T-helper 1 cell treated with Interleukin-12 subunit alpha and Interleukin-12 subunit beta and Interleukin-4 antibody, amounts not matched to agents 30 μg/mL and 1 μg/mL, for 36 hours (primary cell): ENCODE results near the gene PLXNA4.

ENCODE experiments used
- H3K27ac Mint-ChIP-seq: one replicate; pipeline ENCODE4 v1.8.0; 2021; ENCODE audit warnings: mild to moderate bottlenecking, mixed read lengths
- H3K27me3 Mint-ChIP-seq: one replicate; pipeline ENCODE4 v1.8.0; 2021; ENCODE audit warnings: low read depth, mixed read lengths
- H3K36me3 Mint-ChIP-seq: one replicate; pipeline ENCODE4 v1.8.0; 2021; ENCODE audit warnings: low read depth, mixed read lengths
- H3K4me1 Mint-ChIP-seq: one replicate; pipeline ENCODE4 v1.8.0; 2021; ENCODE audit warnings: low read depth, mixed read lengths
- H3K4me3 Mint-ChIP-seq: one replicate; pipeline ENCODE4 v1.8.0; 2021; ENCODE audit warnings: mild to moderate bottlenecking, moderate library complexity, mixed read lengths
- H3K9me3 Mint-ChIP-seq: one replicate; pipeline ENCODE4 v1.8.0; 2021; ENCODE audit warnings: mixed read lengths

The PLXNA4 gene

DNA sequence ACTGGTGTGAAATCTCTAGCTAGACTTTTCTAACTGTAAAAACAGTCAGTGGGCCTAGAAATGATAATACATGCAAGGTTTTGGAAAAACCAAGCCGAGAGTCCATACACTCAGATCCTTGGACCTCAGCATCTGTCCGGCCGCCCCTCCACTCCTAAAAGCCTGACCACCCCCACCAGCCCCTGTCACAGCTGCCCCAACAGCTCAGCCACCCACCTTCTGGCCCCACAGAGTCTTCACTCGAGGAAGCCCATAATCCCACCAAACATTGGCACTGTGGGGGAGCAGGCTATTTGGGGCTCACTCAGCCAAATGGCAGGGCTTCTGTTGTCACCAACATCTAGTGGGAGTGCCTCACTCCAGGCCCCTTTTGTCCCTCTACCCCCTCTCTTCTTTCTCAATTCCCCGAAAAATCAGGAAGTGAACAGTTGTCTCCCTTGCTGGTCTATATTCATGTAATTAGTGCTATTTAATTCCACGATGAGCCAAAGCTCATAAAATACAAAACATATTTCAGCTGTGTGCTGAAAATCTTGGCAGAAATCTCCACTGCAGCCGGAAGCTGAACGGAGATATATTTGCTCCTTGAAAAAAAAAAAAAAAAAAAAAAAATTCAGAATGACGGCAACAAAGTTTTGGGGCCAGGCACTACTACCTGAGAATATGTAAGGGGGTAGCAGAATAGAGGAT lies 55.5 kb downstream of the PLXNA4 start:
- Mint-ChIP-seq H3K4me3 (no peak overlapping the region), H3K4me1 (peaks cover 3% of the 10 kb centered on the region), H3K27me3 (peaks cover 4% of the 10 kb centered on the region), H3K9me3 (no peaks in the 10 kb centered on the region), H3K27ac (no peak overlapping the region), H3K36me3 (no peaks in the 10 kb centered on the region)

DNA sequence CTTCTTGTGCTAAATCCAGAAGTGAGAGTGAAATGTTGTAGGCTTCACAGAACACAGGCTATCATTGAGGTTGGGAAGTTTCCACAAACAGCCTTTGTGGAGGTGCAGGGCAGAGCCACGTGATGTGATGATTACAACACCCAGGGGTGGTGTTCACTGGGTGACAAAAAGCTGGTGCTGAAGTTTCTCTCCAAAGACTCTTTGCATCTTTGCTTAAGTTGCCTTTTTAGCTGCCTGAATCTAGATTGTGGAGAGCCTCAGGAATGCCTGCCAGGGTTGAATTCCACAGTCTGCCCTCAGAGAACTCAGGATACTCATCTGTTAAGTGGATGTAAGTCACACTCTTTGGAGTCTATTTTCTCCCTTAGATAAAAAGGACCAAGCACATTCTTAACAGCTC lies 56.3 kb downstream of the PLXNA4 start:
- H3K27me3 Mint-ChIP-seq = peaks cover 4% of the 10 kb centered on the region
- H3K36me3 Mint-ChIP-seq = no peaks in the 10 kb centered on the region
- no peak overlapping the region for H3K27ac Mint-ChIP-seq
- peaks cover 3% of the 10 kb centered on the region for H3K4me1 Mint-ChIP-seq
- H3K4me3 Mint-ChIP-seq = no peak overlapping the region
- H3K9me3 Mint-ChIP-seq = no peaks in the 10 kb centered on the region

DNA sequence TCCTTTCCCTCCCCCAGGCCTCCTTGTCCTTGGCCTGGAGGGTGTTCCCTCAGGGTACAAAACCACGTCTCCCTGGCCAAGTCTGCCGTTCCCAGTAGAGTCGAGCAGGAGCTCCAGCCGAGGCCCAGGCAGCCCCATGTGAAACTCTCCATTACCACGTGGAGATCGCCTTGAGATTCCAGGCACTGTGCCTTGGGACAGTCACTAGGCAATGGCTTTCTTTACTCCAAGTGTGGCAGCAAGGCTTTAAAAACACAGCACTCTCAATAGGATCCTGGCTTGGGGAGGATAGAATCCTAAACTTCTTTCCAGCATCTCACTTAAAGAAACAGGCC lies 57.5 kb downstream of the PLXNA4 start:
- Mint-ChIP-seq H3K27me3 (peaks cover 4% of the 10 kb centered on the region), H3K27ac (no peak overlapping the region), H3K4me3 (no peak overlapping the region), H3K4me1 (peaks cover 3% of the 10 kb centered on the region), H3K9me3 (no peaks in the 10 kb centered on the region), H3K36me3 (no peaks in the 10 kb centered on the region)

DNA sequence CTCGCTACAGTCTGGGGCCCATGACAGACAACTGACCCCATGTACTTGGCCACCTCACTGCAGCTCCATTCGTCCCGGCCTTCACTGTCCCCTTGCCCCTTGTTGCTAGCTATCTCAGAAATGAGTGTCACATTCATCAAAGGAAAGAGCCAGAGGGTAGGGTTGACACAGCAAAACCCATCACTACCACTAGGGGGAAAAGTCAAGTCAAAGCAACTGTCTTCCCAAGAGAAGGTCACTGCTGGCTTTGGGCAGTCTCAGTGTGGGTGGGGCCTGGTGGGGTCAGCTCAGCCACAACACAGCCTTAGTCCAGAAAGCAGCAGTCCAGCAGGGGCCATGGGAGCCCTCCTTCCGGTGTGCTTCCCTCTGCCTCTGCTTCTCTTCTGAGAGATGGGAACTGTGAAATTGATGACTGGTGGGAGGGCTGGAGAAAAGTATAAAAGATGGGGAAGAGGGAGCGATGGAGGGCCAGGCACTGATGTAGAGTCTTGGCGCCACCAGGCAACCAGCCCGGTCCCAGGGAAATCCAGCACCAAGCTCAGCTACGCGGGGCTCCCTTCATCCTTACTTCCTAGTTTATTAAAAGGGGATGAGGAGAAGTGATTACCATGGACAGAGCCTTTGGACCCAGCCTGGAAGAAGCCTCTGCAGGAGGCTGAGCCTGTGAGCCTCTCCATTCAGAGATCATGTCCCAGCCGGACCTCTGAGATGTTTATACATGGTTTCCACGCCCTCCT lies 58.0 kb downstream of the PLXNA4 start:
- H3K4me3 Mint-ChIP-seq = no peak overlapping the region
- H3K4me1 Mint-ChIP-seq = peaks cover 3% of the 10 kb centered on the region

DNA sequence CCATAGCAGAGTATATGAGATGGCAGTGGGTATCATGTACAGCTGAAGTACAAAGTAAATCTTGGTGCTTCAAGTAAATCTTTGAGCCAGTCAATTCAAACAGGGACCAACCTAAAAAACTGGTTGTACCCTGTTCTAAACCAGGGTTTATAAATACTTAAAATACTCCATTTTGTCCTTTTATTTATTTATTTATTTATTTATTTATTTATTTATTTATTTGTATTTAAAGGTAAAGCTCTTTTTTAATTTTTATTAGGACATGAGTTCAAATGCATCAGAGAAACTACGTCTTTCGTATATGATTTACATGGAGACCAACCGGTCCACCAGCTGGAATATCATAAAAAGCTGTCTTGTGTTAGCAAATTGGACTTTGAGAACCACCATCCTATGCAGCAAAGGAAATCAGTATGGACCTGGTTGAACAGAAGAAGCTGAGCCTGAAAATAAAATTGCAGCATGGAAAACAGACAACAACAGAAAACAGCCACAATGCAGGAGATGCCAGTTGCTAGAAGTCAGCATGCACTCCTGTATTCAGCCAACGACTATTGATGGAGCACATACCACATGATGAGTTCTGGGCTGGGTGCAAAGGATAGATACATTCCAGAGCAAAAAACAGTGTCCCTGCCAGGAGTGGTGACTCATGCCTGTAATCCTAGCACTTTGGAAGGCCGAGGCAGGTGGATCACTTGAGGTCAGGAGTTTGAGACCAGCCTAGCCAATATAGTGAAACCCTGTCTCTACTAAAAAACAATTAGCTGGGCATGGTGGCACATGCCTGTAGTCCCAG lies 60.0 kb downstream of the PLXNA4 start:
- Mint-ChIP-seq H3K4me3 (no peak overlapping the region), H3K27ac (no peak overlapping the region), H3K4me1 (peaks cover 9% of the 10 kb centered on the region), H3K9me3 (no peaks in the 10 kb centered on the region), H3K27me3 (peaks cover 5% of the 10 kb centered on the region), H3K36me3 (no peaks in the 10 kb centered on the region)

More for the DNA sequence above, 58.0 kb downstream of the PLXNA4 start:
- Mint-ChIP-seq H3K36me3 (no peaks in the 10 kb centered on the region), H3K27me3 (peaks cover 4% of the 10 kb centered on the region), H3K27ac (no peak overlapping the region), H3K9me3 (no peaks in the 10 kb centered on the region)

DNA sequence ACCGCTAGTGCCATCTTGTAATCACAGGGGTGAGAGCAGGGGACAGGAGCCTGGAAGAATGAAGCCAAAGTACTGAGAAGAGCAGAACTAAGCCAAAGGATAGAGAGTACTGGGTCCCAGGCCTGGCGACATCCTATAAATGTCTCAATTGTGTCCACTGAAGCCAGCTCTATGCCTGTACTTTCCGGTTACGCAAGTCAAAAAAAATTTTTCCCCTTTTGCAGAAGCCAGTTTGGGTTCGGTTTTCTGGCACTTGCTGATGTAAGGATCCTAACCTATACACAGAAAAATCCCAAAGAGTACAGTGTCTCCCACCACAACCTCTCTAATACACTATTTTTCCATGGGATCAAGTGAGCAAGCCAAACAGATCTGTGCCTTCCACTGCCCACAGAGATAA lies 61.1 kb downstream of the PLXNA4 start:
- Mint-ChIP-seq H3K27ac (no peak overlapping the region), H3K27me3 (peaks cover 15% of the 10 kb centered on the region), H3K4me3 (no peak overlapping the region), H3K36me3 (no peaks in the 10 kb centered on the region), H3K4me1 (peaks cover 9% of the 10 kb centered on the region), H3K9me3 (no peaks in the 10 kb centered on the region)

DNA sequence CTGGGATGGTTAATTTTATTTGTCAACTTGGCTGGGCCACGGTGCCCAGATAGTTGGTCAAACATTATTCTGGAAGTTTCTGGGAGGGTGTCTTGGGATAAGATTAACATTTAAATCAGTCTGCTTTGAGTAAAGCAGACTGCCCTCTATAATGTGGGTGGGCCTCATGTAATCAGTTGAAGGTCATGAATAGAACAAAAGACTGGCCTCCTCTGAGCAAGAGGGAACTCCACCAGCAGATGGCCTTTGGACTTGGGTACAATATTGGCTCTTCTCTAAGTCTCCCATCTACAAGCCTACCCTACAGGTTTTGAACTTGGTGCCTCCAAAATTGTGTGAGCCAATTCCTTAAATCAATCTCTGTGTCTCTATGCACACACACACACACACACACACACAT lies 61.8 kb downstream of the PLXNA4 start:
- Mint-ChIP-seq H3K4me3 (no peak overlapping the region), H3K27me3 (peaks cover 17% of the 10 kb centered on the region), H3K4me1 (peaks cover 11% of the 10 kb centered on the region), H3K9me3 (no peaks in the 10 kb centered on the region), H3K36me3 (no peaks in the 10 kb centered on the region), H3K27ac (no peak overlapping the region)

DNA sequence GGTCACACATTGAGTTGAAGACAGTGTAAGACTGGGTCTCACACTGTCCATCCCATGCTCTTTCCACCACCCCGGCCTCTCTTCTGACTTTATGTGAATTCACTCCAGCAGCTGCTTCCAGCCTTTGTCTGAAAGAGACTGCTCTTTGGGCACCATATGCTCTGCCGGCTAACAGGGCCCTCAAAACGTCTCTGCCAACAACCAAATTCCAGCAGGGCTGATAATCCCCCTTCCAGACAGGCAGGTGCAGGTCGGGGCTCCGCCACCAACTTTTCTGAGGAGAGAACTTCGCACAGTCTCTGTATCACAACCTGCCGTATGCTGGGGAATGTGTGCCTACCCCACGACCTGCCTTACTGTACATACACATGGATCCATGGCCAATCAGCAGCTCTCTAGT lies 64.3 kb downstream of the PLXNA4 start:
- peaks cover 2% of the 10 kb centered on the region for H3K36me3 Mint-ChIP-seq
- H3K27ac Mint-ChIP-seq = no peak overlapping the region
- H3K27me3 Mint-ChIP-seq = peaks cover 21% of the 10 kb centered on the region
- H3K4me1 Mint-ChIP-seq = peaks cover 8% of the 10 kb centered on the region
- H3K9me3 Mint-ChIP-seq = no peaks in the 10 kb centered on the region
- H3K4me3 Mint-ChIP-seq = no peak overlapping the region

DNA sequence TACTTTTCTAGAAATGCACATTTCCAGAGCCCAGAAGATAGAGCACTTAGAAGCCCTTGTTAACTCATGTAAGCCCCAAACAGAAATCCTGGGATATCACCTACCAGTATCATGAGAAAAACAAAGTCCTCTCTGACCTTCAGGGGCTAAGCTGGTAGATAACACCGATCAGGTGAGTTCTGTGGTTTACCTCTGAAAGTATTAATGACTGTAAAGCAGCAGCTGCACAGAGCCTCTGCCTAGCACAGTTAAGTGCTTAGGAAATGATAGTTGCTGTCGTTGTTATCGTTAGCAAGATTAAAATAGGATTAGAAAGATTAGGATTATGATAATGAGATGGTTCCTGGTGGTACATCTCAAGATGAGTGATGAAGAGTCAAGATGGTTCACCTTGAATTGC lies 64.9 kb downstream of the PLXNA4 start:
- peaks cover 5% of the 10 kb centered on the region for H3K36me3 Mint-ChIP-seq
- H3K4me1 Mint-ChIP-seq = peaks cover 8% of the 10 kb centered on the region
- no peaks in the 10 kb centered on the region for H3K9me3 Mint-ChIP-seq
- peaks cover 27% of the 10 kb centered on the region for H3K27me3 Mint-ChIP-seq
- no peak overlapping the region for H3K27ac Mint-ChIP-seq
- H3K4me3 Mint-ChIP-seq = no peak overlapping the region

DNA sequence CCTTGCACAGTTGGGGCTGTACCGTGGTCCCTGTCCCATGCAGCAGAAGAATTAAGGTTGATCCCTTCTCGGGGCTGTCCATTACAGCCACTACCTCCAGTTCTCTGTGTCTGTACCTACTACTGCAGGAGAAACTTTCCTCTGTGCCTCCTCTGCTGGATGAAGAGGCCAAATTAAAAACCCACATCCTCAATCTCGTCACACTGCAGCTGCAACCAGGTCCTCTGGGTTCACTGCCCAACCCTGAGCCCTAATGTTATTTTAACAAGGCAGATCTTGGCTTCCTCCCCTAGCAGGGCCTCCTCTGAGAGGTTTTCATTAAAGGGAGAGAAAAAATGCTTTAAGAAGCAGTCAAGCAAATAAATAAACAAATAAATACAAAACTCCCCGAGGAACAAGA lies 66.6 kb downstream of the PLXNA4 start:
- Mint-ChIP-seq H3K36me3 (peaks cover 8% of the 10 kb centered on the region), H3K4me1 (peaks cover 8% of the 10 kb centered on the region), H3K9me3 (no peaks in the 10 kb centered on the region), H3K4me3 (no peak overlapping the region), H3K27ac (no peak overlapping the region), H3K27me3 (peaks cover 32% of the 10 kb centered on the region)

DNA sequence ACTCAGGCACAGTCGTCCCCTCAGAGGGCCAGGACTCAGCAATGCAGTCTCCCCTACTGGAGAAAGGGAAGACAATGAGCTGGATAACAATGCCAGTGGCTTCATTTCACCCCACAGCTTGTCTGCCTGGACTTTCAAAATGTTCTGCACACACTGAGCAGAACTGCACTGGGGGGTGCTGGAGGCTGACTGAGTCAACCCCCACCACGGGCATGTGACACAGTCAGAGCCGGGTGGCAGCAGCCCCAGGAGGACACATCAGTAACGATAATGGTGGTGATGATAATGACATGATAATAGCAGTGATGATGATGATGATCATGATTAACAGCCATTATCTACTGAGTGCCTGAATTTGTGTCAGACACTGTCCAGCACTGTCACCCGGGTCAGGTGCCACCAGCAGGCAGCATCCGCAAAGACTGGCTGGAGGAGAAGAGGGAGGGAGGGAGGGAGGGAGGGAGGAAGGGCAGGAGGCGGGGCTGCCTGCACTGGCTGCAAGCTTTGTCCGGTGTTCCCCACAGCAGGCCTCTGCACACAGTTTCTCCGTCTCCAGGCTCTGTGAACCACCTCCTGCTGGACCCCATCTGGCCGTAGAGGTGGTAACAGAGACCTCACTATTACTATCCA lies 67.4 kb downstream of the PLXNA4 start:
- Mint-ChIP-seq H3K4me3 (no peak overlapping the region), H3K27ac (no peak overlapping the region), H3K9me3 (no peaks in the 10 kb centered on the region), H3K27me3 (peaks cover 32% of the 10 kb centered on the region), H3K36me3 (peaks cover 8% of the 10 kb centered on the region), H3K4me1 (peaks cover 8% of the 10 kb centered on the region)

DNA sequence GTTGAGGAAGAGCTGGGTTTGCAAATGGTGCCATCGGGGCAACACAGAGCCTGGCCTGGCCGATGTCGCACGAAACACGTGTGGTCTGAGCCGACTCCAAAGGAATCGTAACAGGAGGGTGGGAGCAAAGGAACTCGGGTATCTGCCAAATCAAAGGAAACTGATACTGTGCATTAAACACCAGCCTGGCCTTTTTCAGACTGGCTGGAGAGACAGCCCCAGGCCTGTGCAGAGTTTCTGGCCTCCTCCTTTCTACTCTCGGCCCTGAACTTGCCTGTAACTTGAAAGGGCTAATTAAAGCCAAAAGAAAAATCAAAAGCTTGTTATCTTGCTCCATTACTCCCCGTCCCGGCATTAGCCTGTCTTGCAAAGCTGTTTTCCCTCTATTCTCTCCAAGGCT lies 71.4 kb downstream of the PLXNA4 start:
- Mint-ChIP-seq H3K4me1 (no peaks in the 10 kb centered on the region), H3K36me3 (peaks cover 8% of the 10 kb centered on the region), H3K27me3 (peaks cover 18% of the 10 kb centered on the region), H3K9me3 (no peaks in the 10 kb centered on the region), H3K4me3 (no peak overlapping the region), H3K27ac (no peak overlapping the region)

DNA sequence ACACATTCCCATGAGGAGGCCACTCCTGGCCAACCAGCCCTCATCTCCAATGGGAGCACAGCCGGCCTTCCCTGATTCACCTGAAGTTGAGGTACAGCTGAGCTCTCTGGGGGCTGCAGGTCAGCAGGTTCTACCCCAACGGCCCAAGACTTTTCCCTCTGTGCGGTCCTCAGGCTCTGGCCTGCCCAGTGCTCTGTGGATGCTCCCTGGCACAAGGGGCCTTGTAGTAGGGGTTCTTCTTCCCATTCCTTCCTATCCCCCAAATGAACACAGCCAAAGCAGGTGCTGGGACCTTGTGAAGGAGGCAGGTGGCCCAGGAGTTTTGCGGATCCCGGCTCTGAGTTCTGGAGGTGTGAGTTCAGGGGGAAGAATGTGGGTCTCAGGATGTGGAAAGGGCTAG lies 72.2 kb downstream of the PLXNA4 start:
- Mint-ChIP-seq H3K4me3 (no peak overlapping the region), H3K9me3 (no peaks in the 10 kb centered on the region), H3K36me3 (peaks cover 8% of the 10 kb centered on the region), H3K4me1 (no peaks in the 10 kb centered on the region), H3K27me3 (peaks cover 25% of the 10 kb centered on the region), H3K27ac (no peak overlapping the region)

DNA sequence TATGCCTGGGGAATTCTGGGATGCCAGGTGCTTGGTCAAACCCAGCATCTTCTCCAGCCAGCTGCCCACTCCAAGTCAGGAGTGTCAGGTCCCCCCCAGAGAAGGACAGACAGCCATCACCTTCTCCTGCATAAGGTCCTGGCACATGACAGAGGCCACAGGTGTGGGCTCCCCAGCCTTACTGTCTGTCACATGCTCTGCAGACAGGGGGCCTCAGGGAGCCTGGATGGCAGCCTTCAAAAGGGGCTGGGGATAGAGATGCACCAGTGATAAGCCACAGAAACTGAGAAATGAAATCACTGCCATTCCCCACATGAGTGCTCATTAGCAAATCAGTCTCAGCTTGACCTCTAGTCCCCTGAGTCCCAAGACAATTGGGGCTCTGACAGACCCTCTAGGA lies 72.9 kb downstream of the PLXNA4 start:
- H3K27ac Mint-ChIP-seq = no peak overlapping the region
- H3K36me3 Mint-ChIP-seq = peaks cover 8% of the 10 kb centered on the region
- H3K9me3 Mint-ChIP-seq = no peaks in the 10 kb centered on the region

More for the DNA sequence above, 72.9 kb downstream of the PLXNA4 start:
- Mint-ChIP-seq H3K27me3 (peaks cover 26% of the 10 kb centered on the region), H3K4me1 (no peaks in the 10 kb centered on the region), H3K4me3 (no peak overlapping the region)
